PFSK-1 (cell line): Measurements from ENCODE around the gene PTPRN2.

Experiments used
- FOXP2 ChIP-seq: optimal IDR thresholded peaks from 2 replicates; pipeline ENCODE3; 2011; ENCODE audit warnings: borderline replicate concordance, control low read depth, inconsistent platforms; ENCODE audit not compliant: insufficient read depth; ENCODE audit errors: extremely low read length, extremely low read depth
- POLR2AphosphoS5 ChIP-seq: IDR thresholded peaks from 2 replicates; pipeline ENCODE4 v1.6.1; 2012; ENCODE audit warnings: low read depth, mild to moderate bottlenecking, control low read depth, low read length, moderate library complexity
- SIN3A ChIP-seq: IDR thresholded peaks from 2 replicates; pipeline ENCODE4 v1.6.1; 2012; ENCODE audit warnings: mild to moderate bottlenecking, low read length, moderate library complexity, borderline replicate concordance; ENCODE audit not compliant: insufficient read depth
- TAF1 ChIP-seq: IDR thresholded peaks from 2 replicates; pipeline ENCODE4 v1.6.1; 2012; ENCODE audit warnings: low read length, control low read depth, borderline replicate concordance; ENCODE audit not compliant: insufficient read depth
- TF ChIP-seq, protein P1 (sequence below), 2 experiments: IDR thresholded peaks; 2 replicates each; pipeline versions ENCODE4 v1.6.1 to v1.8.0; 2011 to 2012; ENCODE audit warnings: low read depth in 2 of 2, low read length in 2 of 2, control low read depth in 1 of 2, inconsistent platforms in 1 of 2, mild to moderate bottlenecking in 1 of 2, moderate library complexity in 1 of 2; ENCODE audit not compliant: insufficient read depth in 1 of 2

DNA sequence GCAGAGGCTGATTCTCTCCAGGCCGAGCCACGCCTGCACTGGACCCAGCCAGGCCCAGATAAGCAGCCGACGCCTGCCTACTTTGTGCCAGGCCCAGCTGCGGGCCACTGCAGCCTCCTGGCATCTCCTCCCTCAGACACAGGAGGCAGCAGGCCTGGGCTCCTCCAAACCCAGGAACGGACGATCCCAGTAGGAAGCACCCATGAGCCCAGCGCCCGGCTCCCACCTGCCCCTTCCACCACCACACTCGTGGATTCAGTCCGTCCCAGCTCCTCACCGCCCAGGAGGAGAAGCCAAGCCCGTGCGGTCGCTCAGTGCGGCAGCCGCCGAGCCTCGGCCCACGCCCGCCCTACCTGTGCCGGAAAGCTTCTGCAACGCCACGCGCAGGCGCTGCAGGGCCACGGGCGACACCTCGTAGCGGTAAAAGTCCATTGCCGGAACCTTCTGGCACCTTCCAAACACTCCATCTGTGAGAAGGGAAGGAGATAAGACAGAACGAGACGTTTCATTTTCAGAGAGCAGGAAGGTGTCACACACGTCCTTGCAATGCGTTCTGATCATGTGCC is 271.1 kb downstream of the PTPRN2 start:
- TF ChIP-seq SIN3A (no peak), TAF1 (no peak), POLR2AphosphoS5 (no peak), FOXP2 (no peak)
- TF ChIP-seq, protein P1, sequence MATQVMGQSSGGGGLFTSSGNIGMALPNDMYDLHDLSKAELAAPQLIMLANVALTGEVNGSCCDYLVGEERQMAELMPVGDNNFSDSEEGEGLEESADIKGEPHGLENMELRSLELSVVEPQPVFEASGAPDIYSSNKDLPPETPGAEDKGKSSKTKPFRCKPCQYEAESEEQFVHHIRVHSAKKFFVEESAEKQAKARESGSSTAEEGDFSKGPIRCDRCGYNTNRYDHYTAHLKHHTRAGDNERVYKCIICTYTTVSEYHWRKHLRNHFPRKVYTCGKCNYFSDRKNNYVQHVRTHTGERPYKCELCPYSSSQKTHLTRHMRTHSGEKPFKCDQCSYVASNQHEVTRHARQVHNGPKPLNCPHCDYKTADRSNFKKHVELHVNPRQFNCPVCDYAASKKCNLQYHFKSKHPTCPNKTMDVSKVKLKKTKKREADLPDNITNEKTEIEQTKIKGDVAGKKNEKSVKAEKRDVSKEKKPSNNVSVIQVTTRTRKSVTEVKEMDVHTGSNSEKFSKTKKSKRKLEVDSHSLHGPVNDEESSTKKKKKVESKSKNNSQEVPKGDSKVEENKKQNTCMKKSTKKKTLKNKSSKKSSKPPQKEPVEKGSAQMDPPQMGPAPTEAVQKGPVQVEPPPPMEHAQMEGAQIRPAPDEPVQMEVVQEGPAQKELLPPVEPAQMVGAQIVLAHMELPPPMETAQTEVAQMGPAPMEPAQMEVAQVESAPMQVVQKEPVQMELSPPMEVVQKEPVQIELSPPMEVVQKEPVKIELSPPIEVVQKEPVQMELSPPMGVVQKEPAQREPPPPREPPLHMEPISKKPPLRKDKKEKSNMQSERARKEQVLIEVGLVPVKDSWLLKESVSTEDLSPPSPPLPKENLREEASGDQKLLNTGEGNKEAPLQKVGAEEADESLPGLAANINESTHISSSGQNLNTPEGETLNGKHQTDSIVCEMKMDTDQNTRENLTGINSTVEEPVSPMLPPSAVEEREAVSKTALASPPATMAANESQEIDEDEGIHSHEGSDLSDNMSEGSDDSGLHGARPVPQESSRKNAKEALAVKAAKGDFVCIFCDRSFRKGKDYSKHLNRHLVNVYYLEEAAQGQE (IDR thresholded peaks at IDR 0.05; ENCODE audit: insufficient read depth in 1 of 2, low read depth in 2 of 2, low read length in 2 of 2), result no peak
